HepG2 (cell line): ENCODE measurements around the gene ARRDC4. TPM values are rescaled to one million over a fixed set of nuclear protein-coding genes. Genes with fewer than 3 reads are reported as not detected.
A peak's percentile ranks its signal among the peaks of the same experiment; 100 is the strongest.

Experiments
- ATAC-seq: fragments of 200-7000 bp; cut with Tn5 transposase; 3 replicates; pipeline ENCODE4 v1.9.1; 2020; ENCODE audit warnings: mild to moderate bottlenecking, moderate library complexity
- BruUV-seq: library from RNA; stranded (reverse); fragments of 400-500 nt; replicated peaks from 2 replicates; lab custom pipeline; 2021; lab: Mats Ljungman, UMichigan
- CTCF ChIA-PET: fragments of 300-600 bp; formaldehyde crosslinking; extraction: SDS; loops from one replicate; lab custom pipeline; 2021; ENCODE audit warnings: low total read pairs, inconsistent platforms, low intra/inter-chr PET ratio; lab: Yijun Ruan, JAX
- POLR2A ChIA-PET: fragments of 350-600 bp; sonication (Branson Sonifier 250); formaldehyde crosslinking; loops from one replicate; lab custom pipeline; 2020; ENCODE audit warnings: antibody characterized with exemption, inconsistent platforms; lab: Yijun Ruan, JAX
- DNase-seq: peaks from one replicate; pipeline ENCODE4 v3.0.0-alpha.2; 2015; ENCODE audit warnings: low spot score
- FAIRE-seq: peaks from 3 replicates; lab custom pipeline; 2011; peaks lifted over from hg19 to GRCh38; lab: Jason Lieb, UNC
- H2AFZ ChIP-seq: one replicate; pipeline ENCODE4 v1.6.1; 2011; ENCODE audit warnings: low read length, inconsistent platforms
- H3K27ac ChIP-seq: fragments of 300-600 bp; 3 replicates; pipeline ENCODE4 v1.8.0; 2011; ENCODE audit warnings: mixed run types, mild to moderate bottlenecking, mixed read lengths, low read length, inconsistent platforms; ENCODE audit not compliant: insufficient read depth; ENCODE audit errors: extremely low read length
- H3K27me3 ChIP-seq, 2 experiments: fragments of 200-600 bp in 1 of 2; 2 replicates in 1 of 2; 3 replicates in 1 of 2; pipeline versions ENCODE4 v1.6.0 to v1.8.0; 2011; ENCODE audit warnings: low read length in 2 of 2, mild to moderate bottlenecking in 2 of 2, moderate library complexity in 2 of 2, inconsistent platforms in 1 of 2; ENCODE audit not compliant: insufficient read depth in 2 of 2, control insufficient read depth in 1 of 2
- H3K36me3 ChIP-seq, 2 experiments: fragments of 200-600 bp in 1 of 2; replicated peaks in 1 of 2; 2 replicates in 1 of 2; 3 replicates in 1 of 2; pipeline versions ENCODE4 v1.5.1 to v1.8.0; 2011; ENCODE audit warnings: low read length in 2 of 2, inconsistent platforms in 1 of 2; ENCODE audit not compliant: insufficient read depth in 2 of 2, control insufficient read depth in 1 of 2
- H3K4me1 ChIP-seq: 2 replicates; pipeline ENCODE4 v1.5.1; 2012; ENCODE audit warnings: low read length, inconsistent platforms; ENCODE audit not compliant: insufficient read depth
- H3K4me2 ChIP-seq: 2 replicates; pipeline ENCODE4 v1.6.0; 2011; ENCODE audit warnings: low read depth, low read length, inconsistent platforms
- H3K4me3 ChIP-seq, 3 experiments: fragments of 200-600 bp in 1 of 3; sonication (generic), shearing (Covaris generic) in 1 of 3; replicated peaks in 1 of 3; 2 replicates each; pipeline ENCODE4 v1.5.1; 2011 to 2016; ENCODE audit warnings: low read length in 3 of 3, inconsistent platforms in 2 of 3, low read depth in 2 of 3, mild to moderate bottlenecking in 2 of 3, control low read depth in 1 of 3, mixed read lengths in 1 of 3; ENCODE audit not compliant: insufficient read depth in 1 of 3
- H3K79me2 ChIP-seq: one replicate; pipeline ENCODE4 v1.6.1; 2011; ENCODE audit warnings: low read length, inconsistent platforms; ENCODE audit not compliant: insufficient read depth
- H3K9ac ChIP-seq: 2 replicates; pipeline ENCODE4 v1.6.0; 2011; ENCODE audit warnings: mild to moderate bottlenecking, low read depth, low read length, inconsistent platforms; ENCODE audit not compliant: insufficient read depth
- H3K9me3 ChIP-seq: 2 replicates; pipeline ENCODE4 v1.5.1; 2012; ENCODE audit warnings: mild to moderate bottlenecking, low read length
- H4K20me1 ChIP-seq: 2 replicates; pipeline ENCODE4 v1.6.0; 2011; ENCODE audit warnings: inconsistent platforms, mild to moderate bottlenecking, low read length, moderate library complexity; ENCODE audit not compliant: insufficient read depth
- ZNF318 ChIP-seq: sonication (generic); formaldehyde crosslinking; IDR thresholded peaks from 2 replicates; pipeline ENCODE4 v1.4.0; 2020; ENCODE audit warnings: mild to moderate bottlenecking, missing genetic modification reagents
- WGBS: methylation state at CpG from one replicate; pipeline ENCODE4 v1.1.6; 2017; ENCODE audit warnings: low lambda C conversion rate; 5-methylcytosine and 5-hydroxymethylcytosine counted together
- in situ Hi-C: cut with HindIII; loops from 2 replicates; pipeline ENCODE4 v1.10.0; 2017; ENCODE audit warnings: low pct_unique_long_range_greater_than_20kb; ENCODE audit not compliant: extremely low pct_ligation_motif_present
- intact Hi-C: fragments of 100-400 bp; cut with micrococcal nuclease; formaldehyde crosslinking; loops from one replicate; pipeline ENCODE4 v1.10.0; 2022; ENCODE audit not compliant: unreplicated experiment
- polyA plus RNA-seq, 8 experiments: library from polyadenylated mRNA; depleted of rRNA in 3 of 8; stranded (reverse) in 7 of 8; unstranded in 1 of 8; fragments of >200 nt; fragmentation: Illumina TruSeq in 4 of 8; extraction: Trizol in 4 of 8; gene quantifications; 2 replicates each; pipeline versions ENCODE4 v1.2.1 to v1.2.3, GENCODE V29; 2011 to 2016; ENCODE audit warnings: low read depth in 4 of 8, missing spikeins in 1 of 8, mixed read lengths in 1 of 8; ENCODE audit not compliant: insufficient read depth in 1 of 8
- total RNA-seq, 5 experiments: library from RNA; depleted of rRNA; stranded (reverse); fragments of >200 nt; fragmentation: Illumina TruSeq; extraction: Trizol; gene quantifications; 2 replicates each; pipeline ENCODE4 v1.2.3, GENCODE V29; 2016; ENCODE audit warnings: low read depth in 1 of 5

Gene ARRDC4
- total and polyA plus RNA-seq, 2 of the 13 experiments (the other 11 are each of a cell fraction or from before 2014, with no cell fraction given): 1.5 to 2.5 TPM

- TF ChIP-seq ZNF318: no peak
- no peaks in the 10 kb centered on the region for H4K20me1 ChIP-seq
- ChIA-PET CTCF (no interaction called here), POLR2A (no interaction called here)
- no peaks in the 10 kb centered on the region for H3K9me3 ChIP-seq
- WGBS: 14% methylated on average over 5 of the region's 5 CpGs
- peaks cover 24% of the 10 kb centered on the region for H3K4me1 ChIP-seq
- no peak overlapping the region for H3K27ac ChIP-seq
- in situ Hi-C loops (no loop called here), intact Hi-C loops (loop anchor here (2.0 kb wide), 1 partner anchor 43 kb away; the partner anchor contains the start of gene ARRDC4)
- no peak overlapping the region for H2AFZ ChIP-seq
- H3K4me2 ChIP-seq: peak overlapping the region; percentile 59
- H3K79me2 ChIP-seq: no peaks in the 10 kb centered on the region
- FAIRE-seq (no peak), ATAC-seq (no peak), DNase-seq (no peak)
- no peak overlapping the region for H3K9ac ChIP-seq
- no TSS peak for BruUV-seq
- H3K27me3 ChIP-seq: no peaks in the 10 kb centered on the region; a peak in 2 of 5 replicates
- 0 out of 6 replicates have a peak overlapping the region, but pooled peaks of 1 of the 3 experiments have one; percentile 7 for H3K4me3 ChIP-seq
- no peaks in the 10 kb centered on the region for H3K36me3 ChIP-seq
These were observed 43.0 kb downstream of the ARRDC4 start for GRCh38 chr15:98003518-98003917.
